IMR-90 (cell line): Measurements from ENCODE around the gene ELMO1. TPM values are rescaled to one million over a fixed set of nuclear protein-coding genes. Genes with fewer than 3 reads are reported as not detected.

Source experiments
- ATAC-seq: fragments of 200-7000 bp; cut with Tn5 transposase; 2 replicates; pipeline ENCODE4 v1.9.1; 2020; ENCODE audit warnings: low read depth, mild to moderate bottlenecking, moderate library complexity
- BruUV-seq: library from RNA; stranded (reverse); fragments of 400-500 nt; replicated peaks from 2 replicates; lab custom pipeline; 2021; lab: Mats Ljungman, UMichigan
- CTCF ChIA-PET: fragments of 300-600 bp; formaldehyde crosslinking; extraction: SDS; loops from one replicate; lab custom pipeline; 2021; ENCODE audit warnings: antibody characterized with exemption; lab: Yijun Ruan, JAX
- POLR2A ChIA-PET: fragments of 300-600 bp; sonication (Branson Sonifier 250); formaldehyde crosslinking; loops from one replicate; lab custom pipeline; 2022; ENCODE audit warnings: antibody characterized with exemption; ENCODE audit not compliant: unreplicated experiment; lab: Charles Lee
- DNase-seq: peaks from one replicate; pipeline ENCODE4 v3.0.0; 2013
- H2AFZ ChIP-seq: replicated peaks from 2 replicates; pipeline ENCODE3; 2013; ENCODE audit warnings: low read length, mild to moderate bottlenecking; ENCODE audit not compliant: poor library complexity
- H2AK5ac ChIP-seq: 2 replicates; pipeline ENCODE4 v1.6.1; 2013; ENCODE audit warnings: low read depth, low read length, inconsistent platforms
- H2AK9ac ChIP-seq: replicated peaks from 2 replicates; pipeline ENCODE3; 2013; ENCODE audit warnings: mild to moderate bottlenecking, low read depth, low read length, moderate library complexity; ENCODE audit not compliant: poor library complexity
- H2BK120ac ChIP-seq: 2 replicates; pipeline ENCODE4 v1.6.1; 2013; ENCODE audit warnings: low read depth, low read length, inconsistent platforms
- H2BK15ac ChIP-seq: 3 replicates; pipeline ENCODE4 v1.6.1; 2013; ENCODE audit warnings: low read depth, low read length, inconsistent platforms
- H2BK20ac ChIP-seq: 2 replicates; pipeline ENCODE4 v1.6.1; 2013; ENCODE audit warnings: low read depth, mild to moderate bottlenecking, inconsistent platforms, low read length, moderate library complexity
- H2BK5ac ChIP-seq: 2 replicates; pipeline ENCODE4 v1.6.1; 2013; ENCODE audit warnings: mild to moderate bottlenecking, low read depth, low read length, inconsistent platforms; ENCODE audit not compliant: poor library complexity, severe bottlenecking
- H3K14ac ChIP-seq: replicated peaks from 2 replicates; pipeline ENCODE4 v1.6.1; 2013; ENCODE audit warnings: low read depth, low read length, inconsistent platforms
- H3K18ac ChIP-seq: 2 replicates; pipeline ENCODE4 v1.6.1; 2013; ENCODE audit warnings: low read depth, low read length, control low read depth
- H3K23ac ChIP-seq: 2 replicates; pipeline ENCODE4 v1.6.1; 2013; ENCODE audit warnings: low read depth, low read length, inconsistent platforms
- H3K27ac ChIP-seq: 2 replicates; pipeline ENCODE4 v1.5.1; 2013; ENCODE audit warnings: mild to moderate bottlenecking, control low read depth, low read length; ENCODE audit not compliant: insufficient read depth
- H3K27me3 ChIP-seq: 2 replicates; pipeline ENCODE4 v1.6.1; 2013; ENCODE audit warnings: low read length; ENCODE audit not compliant: control insufficient read depth, insufficient read depth
- H3K36me3 ChIP-seq: 2 replicates; pipeline ENCODE4 v1.6.1; 2013; ENCODE audit warnings: low read length, mixed read lengths; ENCODE audit not compliant: control insufficient read depth, insufficient read depth
- H3K4ac ChIP-seq: 2 replicates; pipeline ENCODE4 v1.6.1; 2013; ENCODE audit warnings: low read depth, low read length, inconsistent platforms
- H3K4me1 ChIP-seq: 2 replicates; pipeline ENCODE4 v1.6.1; 2013; ENCODE audit warnings: low read length, mixed read lengths; ENCODE audit not compliant: control insufficient read depth, insufficient read depth
- H3K4me2 ChIP-seq: 2 replicates; pipeline ENCODE4 v1.6.1; 2013; ENCODE audit warnings: low read depth, mild to moderate bottlenecking, control low read depth, low read length, moderate library complexity
- H3K4me3 ChIP-seq: 2 replicates; pipeline ENCODE4 v1.5.1; 2013; ENCODE audit warnings: low read depth, mild to moderate bottlenecking, control low read depth, low read length, moderate library complexity; ENCODE audit not compliant: insufficient read depth
- H3K56ac ChIP-seq: 2 replicates; pipeline ENCODE4 v1.6.1; 2013; ENCODE audit warnings: low read length, inconsistent platforms; ENCODE audit not compliant: insufficient read depth; ENCODE audit errors: extremely low read depth
- H3K79me1 ChIP-seq, 2 experiments: 2 replicates each; pipeline ENCODE4 v1.6.1; 2013; ENCODE audit warnings: low read length in 2 of 2, inconsistent platforms in 1 of 2, low read depth in 1 of 2
- H3K9ac ChIP-seq: 2 replicates; pipeline ENCODE4 v1.6.1; 2013; ENCODE audit warnings: low read depth, low read length, control low read depth
- H3K9me1 ChIP-seq: 2 replicates; pipeline ENCODE4 v1.6.1; 2013; ENCODE audit warnings: low read length, inconsistent platforms; ENCODE audit not compliant: insufficient read depth
- H3K9me3 ChIP-seq: 2 replicates; pipeline ENCODE4 v1.6.1; 2013; ENCODE audit warnings: low read length; ENCODE audit not compliant: control insufficient read depth, insufficient read depth
- H4K20me1 ChIP-seq: 2 replicates; pipeline ENCODE4 v1.6.1; 2013; ENCODE audit warnings: low read length, inconsistent platforms; ENCODE audit not compliant: insufficient read depth
- H4K5ac ChIP-seq: 2 replicates; pipeline ENCODE4 v1.6.1; 2013; ENCODE audit warnings: mild to moderate bottlenecking, low read depth, low read length, control low read depth
- H4K8ac ChIP-seq, 2 experiments: 2 replicates each; pipeline ENCODE4 v1.6.1; 2013; ENCODE audit warnings: low read depth in 2 of 2, low read length in 2 of 2, control low read depth in 1 of 2, inconsistent platforms in 1 of 2
- H4K91ac ChIP-seq: 2 replicates; pipeline ENCODE4 v1.6.1; 2013; ENCODE audit warnings: low read depth, low read length, inconsistent platforms; ENCODE audit not compliant: insufficient read depth
- BHLHE40 ChIP-seq: fragments of 150-350 bp; IDR thresholded peaks from 2 replicates; pipeline ENCODE4 v1.6.1; 2016; ENCODE audit warnings: mild to moderate bottlenecking, low read depth, low read length
- CEBPB ChIP-seq: IDR thresholded peaks from 2 replicates; pipeline ENCODE4 v1.6.1; 2012; ENCODE audit warnings: low read depth, low read length, improper control_type of control experiment
- CHD1 ChIP-seq: IDR thresholded peaks from 2 replicates; pipeline ENCODE4 v1.6.1; 2012; ENCODE audit warnings: low read depth, low read length, improper control_type of control experiment
- CTCF ChIP-seq: conservative IDR thresholded peaks from 2 replicates; pipeline ENCODE4 v1.5.1; 2012; ENCODE audit warnings: mild to moderate bottlenecking, low read depth, low read length, improper control_type of control experiment
- ELK1 ChIP-seq: fragments of 150-350 bp; IDR thresholded peaks from 2 replicates; pipeline ENCODE4 v1.6.1; 2016; ENCODE audit warnings: low read depth, mild to moderate bottlenecking, low read length, moderate library complexity, borderline replicate concordance
- FOS ChIP-seq: fragments of 150-350 bp; IDR thresholded peaks from 2 replicates; pipeline ENCODE4 v1.6.1; 2016; ENCODE audit warnings: low read depth, low read length
- MAFK ChIP-seq: IDR thresholded peaks from 2 replicates; pipeline ENCODE4 v1.6.1; 2012; ENCODE audit warnings: low read depth, low read length, improper control_type of control experiment
- MAZ ChIP-seq: IDR thresholded peaks from 2 replicates; pipeline ENCODE4 v1.6.1; 2012; ENCODE audit warnings: low read depth, mild to moderate bottlenecking, low read length, improper control_type of control experiment, moderate library complexity, borderline replicate concordance
- MXI1 ChIP-seq: IDR thresholded peaks from 2 replicates; pipeline ENCODE4 v1.6.1; 2012; ENCODE audit warnings: low read depth, mild to moderate bottlenecking, low read length, moderate library complexity, borderline replicate concordance
- NFE2L2 ChIP-seq: fragments of 150-350 bp; IDR thresholded peaks from 2 replicates; pipeline ENCODE4 v1.6.1; 2016; ENCODE audit warnings: low read depth, mild to moderate bottlenecking, low read length
- POLR2A ChIP-seq: IDR thresholded peaks from 2 replicates; pipeline ENCODE4 v1.6.1; 2012; ENCODE audit warnings: mild to moderate bottlenecking, low read depth, low read length
- RAD21 ChIP-seq: IDR thresholded peaks from 2 replicates; pipeline ENCODE4 v1.6.1; 2012; ENCODE audit warnings: low read length, improper control_type of control experiment
- RCOR1 ChIP-seq: IDR thresholded peaks from 2 replicates; pipeline ENCODE4 v1.6.1; 2012; ENCODE audit warnings: mild to moderate bottlenecking, low read length, improper control_type of control experiment; ENCODE audit not compliant: insufficient replicate concordance
- RFX5 ChIP-seq: IDR thresholded peaks from 2 replicates; pipeline ENCODE4 v1.8.0; 2012; ENCODE audit warnings: low read depth, mild to moderate bottlenecking, low read length, moderate library complexity
- SMC3 ChIP-seq: fragments of 150-350 bp; IDR thresholded peaks from 2 replicates; pipeline ENCODE4 v1.6.1; 2016; ENCODE audit warnings: low read depth, mild to moderate bottlenecking, antibody characterized with exemption, low read length, moderate library complexity
- USF2 ChIP-seq: fragments of 150-350 bp; IDR thresholded peaks from 2 replicates; pipeline ENCODE4 v1.6.1; 2017; ENCODE audit warnings: mild to moderate bottlenecking, antibody characterized with exemption, low read length, low read depth
- WGBS, 2 experiments: methylation state at CpG; one replicate each; pipeline versions ENCODE4 v1.1.5 to v1.1.7; 2013; ENCODE audit warnings: missing lambda C conversion rate in 2 of 2; ENCODE audit not compliant: insufficient read length in 1 of 2; ENCODE audit errors: extremely low coverage in 2 of 2; 5-methylcytosine and 5-hydroxymethylcytosine counted together
- dilution Hi-C: fragments of 300-500 bp; cut with HindIII; formaldehyde crosslinking; loops from one replicate; pipeline ENCODE4 v1.14.3; 2018; ENCODE audit warnings: low sequenced_read_pairs; ENCODE audit not compliant: unreplicated experiment
- in situ Hi-C: fragments of 300-500 bp; cut with MboI; formaldehyde crosslinking; loops from 3 replicates; pipeline ENCODE4 v1.14.3; 2019; ENCODE audit warnings: low sequenced_read_pairs, inconsistent platforms, mixed read lengths
- intact Hi-C: fragments of 100-400 bp; cut with micrococcal nuclease; formaldehyde crosslinking; loops from 2 replicates; pipeline ENCODE4 v1.10.0; 2022
- polyA plus RNA-seq, 3 experiments: library from polyadenylated mRNA; depleted of rRNA; stranded (reverse); fragments of >200 nt; gene quantifications; 2 replicates each; pipeline ENCODE4 v1.2.3, GENCODE V29; 2012; ENCODE audit warnings: low replicate concordance in 1 of 3
- total RNA-seq: library from RNA; depleted of rRNA; stranded (reverse); fragments of >200 nt; gene quantifications from 2 replicates; pipeline ENCODE4 v1.2.3, GENCODE V29; 2012

Gene ELMO1
- total and polyA plus RNA-seq, 2 of the 4 experiments (the other 2 are of a cell fraction): 0.03 TPM; not detected in 1

GRCh38 chr7:37275078-37275710 lies 173.5 kb downstream of the ELMO1 start:
- H3K9ac ChIP-seq: no peak overlapping the region
- no peak overlapping the region for H2AK9ac ChIP-seq
- H3K9me1 ChIP-seq: no peaks in the 10 kb centered on the region
- POLR2A ChIA-PET: no interaction called here
- WGBS, 2 experiments: no CpG with 5 or more reads among the region's 5 CpGs
- dilution Hi-C loops: no loop called here
- no peak overlapping the region for H4K8ac ChIP-seq
- in situ Hi-C loops: no loop called here
- no peak for DNase-seq
- intact Hi-C loops: no loop called here
- no peaks in the 10 kb centered on the region for H3K4me1 ChIP-seq
- H2BK20ac ChIP-seq: no peak overlapping the region
- no peak overlapping the region for H2BK120ac ChIP-seq
- H3K27ac ChIP-seq: no peak overlapping the region
- CTCF ChIA-PET: no interaction called here
- no peaks in the 10 kb centered on the region for H3K27me3 ChIP-seq
- no peak overlapping the region for H2BK15ac ChIP-seq
- H3K14ac ChIP-seq: no peak overlapping the region
- H2AK5ac ChIP-seq: no peak overlapping the region
- no peak for ATAC-seq
- no peak overlapping the region for H3K4me3 ChIP-seq
- no peak overlapping the region for H3K18ac ChIP-seq
- H4K20me1 ChIP-seq: no peaks in the 10 kb centered on the region
- H3K56ac ChIP-seq: no peak overlapping the region
- H3K79me1 ChIP-seq: no peaks in the 10 kb centered on the region
- H4K5ac ChIP-seq: no peak overlapping the region
- H4K91ac ChIP-seq: no peak overlapping the region
- no peaks in the 10 kb centered on the region for H3K36me3 ChIP-seq
- H3K4me2 ChIP-seq: no peak overlapping the region
- no peak overlapping the region for H2AFZ ChIP-seq
- TF ChIP-seq NFE2L2 (no peak), FOS (no peak), MXI1 (no peak), CHD1 (no peak), SMC3 (no peak), BHLHE40 (no peak), MAZ (no peak), RFX5 (no peak), RAD21 (no peak), USF2 (no peak), CEBPB (no peak), RCOR1 (no peak), MAFK (no peak), CTCF (no peak), ELK1 (no peak), POLR2A (no peak)
- H2BK5ac ChIP-seq: no peak overlapping the region
- no peak overlapping the region for H3K23ac ChIP-seq
- H3K9me3 ChIP-seq: peaks cover 16% of the 10 kb centered on the region
- BruUV-seq: no TSS peak
- no peak overlapping the region for H3K4ac ChIP-seq
